Heart left ventricle (tissue), 16 donors: ENCODE data around the gene ASTN2. TPM values are rescaled to one million over a fixed set of nuclear protein-coding genes. Genes with fewer than 3 reads are reported as not detected.

ENCODE experiments used
- ATAC-seq, 4 donors: fragments of 200-7000 bp; cut with Tn5 transposase; one replicate each; pipeline ENCODE4 v1.9.1; 2020 to 2022; ENCODE audit warnings: moderate library complexity in 4 of 4, mild to moderate bottlenecking in 3 of 4, moderate number of reproducible peaks in 1 of 4
- DNase-seq, 5 donors: peaks; one replicate each; pipeline ENCODE4 v3.0.0-alpha.2; 2020
- H3K27ac ChIP-seq, 12 donors: fragments of 200-600 bp; sonication (generic) in 4 of 12; one replicate each; pipeline versions ENCODE4 v1.5.0 to v1.8.0; 2016 to 2022; ENCODE audit warnings: mild to moderate bottlenecking in 2 of 12
- H3K27me3 ChIP-seq, 9 donors: fragments of 200-600 bp; sonication (generic) in 2 of 9; one replicate each; pipeline versions ENCODE4 v1.5.1 to v1.8.0; 2016 to 2022; ENCODE audit warnings: mild to moderate bottlenecking in 3 of 9
- H3K36me3 ChIP-seq, 9 donors: fragments of 200-600 bp; sonication (generic) in 2 of 9; one replicate each; pipeline versions ENCODE4 v1.5.0 to v1.8.0; 2018 to 2022; ENCODE audit warnings: mild to moderate bottlenecking in 2 of 9
- H3K4me1 ChIP-seq, 12 donors: fragments of 200-600 bp; sonication (generic) in 4 of 12; one replicate each; pipeline versions ENCODE4 v1.5.0 to v1.8.0; 2016 to 2022; ENCODE audit warnings: mild to moderate bottlenecking in 3 of 12
- H3K4me3 ChIP-seq, 12 donors: fragments of 200-600 bp; sonication (generic) in 4 of 12; one replicate each; pipeline versions ENCODE4 v1.5.0 to v1.8.0; 2017 to 2022; ENCODE audit warnings: mild to moderate bottlenecking in 9 of 12, moderate library complexity in 4 of 12
- H3K9me3 ChIP-seq, 12 donors: fragments of 200-600 bp; sonication (generic) in 4 of 12; one replicate each; pipeline versions ENCODE4 v1.5.0 to v1.8.0; 2016 to 2022; ENCODE audit warnings: mild to moderate bottlenecking in 1 of 12
- CTCF ChIP-seq, 12 donors: fragments of 200-600 bp; sonication (generic) in 4 of 12; IDR thresholded peaks; one replicate each; pipeline versions ENCODE4 v1.5.0 to v1.8.0; 2018 to 2022; ENCODE audit warnings: antibody characterized with exemption in 12 of 12, mild to moderate bottlenecking in 5 of 12
- POLR2A ChIP-seq, 2 donors: fragments of 450-650 bp; IDR thresholded peaks; one replicate each; pipeline ENCODE4 v1.6.1; 2017; ENCODE audit warnings: antibody characterized with exemption in 2 of 2, mild to moderate bottlenecking in 2 of 2, moderate library complexity in 2 of 2
- WGBS, 4 donors: extraction: QIAGEN DNeasy Blood & Tissue Kit in 2 of 4; methylation state at CpG; one replicate each; pipeline versions ENCODE4 v1.1.5 to v1.1.7; 2013 to 2018; 5-methylcytosine and 5-hydroxymethylcytosine counted together
- intact Hi-C, 10 donors: fragments of 100-400 bp; cut with DNase I; formaldehyde crosslinking; loops; one replicate each; pipeline versions ENCODE4 v1.11.1 to v1.14.2; 2022
- polyA plus RNA-seq, 2 donors: library from polyadenylated mRNA; stranded (reverse); fragments of 200-250 nt; gene quantifications; one replicate each; pipeline ENCODE4 v1.2.3, GENCODE V29; 2013
- total RNA-seq, 9 donors: library from RNA; depleted of rRNA in 2 of 9; stranded (reverse); fragments of >200 nt in 2 of 9; fragmentation: NEBNext Ultra II Directional in 3 of 9; extraction: Animal tissue kit (Norgen Biotek cat#: 25700) in 3 of 9; gene quantifications; one replicate each; pipeline versions ENCODE4 v1.1.0 to v1.2.4, GENCODE V29; 2016 to 2023
- donor health status: ischemic (EF 13 %, LVEDD 7.1; RV severe dilation, severe dysfunction).
- donor health status: healthy with polysubstance abuse.
- donor health status: DM: no; HTN: yes; CAD: no.
- donor health status: DM: no; HTN: no; CAD: no.
- donor health status: ischemic (EF 25% LVEDD 6.9; RV normal size, moderate dysfunction).
- donor health status: ischemic (EF 25% LVEDD 5.7; RV mildly dilated, moderate dysfunction).
- donor health status: healthy.
- donor health status: DM: yes; HTN: yes; CAD: no.
- donor health status: ischemic (EF 35%, LVEDD 5.7; RV mildly dilated, moderate dysfunction).
- donor health status: nonischemic (EF 11% LVEDD 7.7; RV severe dilation, severe dysfunction).
- donor health status: DM: yes; HTN: yes; CAD: no.
- donor health status: PGD.
- donor health status: ischemic (EF 29% LVEDD 5.4; RV normal size, mild dysfunction).
- donor health status: nonischemic (EF 23%, LVEDD 6.1; RV moderate dilation, normal function).

Gene ASTN2
- total and polyA plus RNA-seq, 11 donors, result 2.5 to 6.0 (median 3.5) TPM

DNA sequence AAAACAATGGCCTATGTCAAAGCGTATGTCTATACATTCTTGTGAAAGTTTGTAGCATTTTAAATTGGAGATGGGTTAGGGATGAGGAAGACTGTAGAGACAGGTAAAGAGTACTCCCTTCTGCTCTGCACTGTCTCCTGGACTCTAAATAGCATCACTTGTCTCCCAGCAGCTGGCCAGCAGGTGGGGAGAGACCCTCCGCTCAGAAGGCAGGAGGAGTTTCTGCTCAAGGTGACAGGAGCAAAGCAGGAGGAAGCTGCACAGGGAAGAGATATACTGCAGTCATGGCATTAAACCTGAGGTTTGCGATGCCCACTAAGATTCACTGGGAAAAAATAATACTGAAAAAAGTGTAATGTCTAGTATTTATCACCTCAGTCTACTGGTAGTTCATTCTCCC lies 10.7 kb upstream of the ASTN2 start:
- intact Hi-C loops, result no loop called here
- WGBS, 4 donors, result 66 to 76% (median 73%) methylated on average over 3 of the region's 3 CpGs
- no peak for DNase-seq

DNA sequence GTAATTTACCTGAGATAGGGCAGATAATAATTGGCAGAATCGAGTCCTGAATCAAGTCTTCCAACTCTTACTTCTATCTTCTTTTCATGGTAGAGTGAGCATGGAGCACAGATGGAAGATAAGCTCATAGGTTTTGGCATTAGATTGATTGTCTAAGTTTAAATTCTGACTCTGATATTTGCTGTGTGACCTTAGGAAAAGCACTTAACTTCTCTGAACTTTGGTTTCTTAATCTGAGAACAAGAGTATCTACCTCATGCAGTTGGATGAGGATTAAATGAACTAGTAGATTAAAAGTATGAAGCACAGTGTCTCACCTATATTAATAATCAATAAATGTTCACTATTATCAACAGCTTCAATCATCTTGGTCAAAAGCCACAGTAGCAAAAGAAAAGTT lies 9.4 kb upstream of the ASTN2 start:
- Histone ChIP-seq H3K4me1 (no peaks in the 10 kb centered on the region), H3K27ac (no peak overlapping the region), H3K4me3 (no peak overlapping the region), H3K9me3 (no peaks in the 10 kb centered on the region), H3K27me3 (peaks cover 0 to 52% (median 18%) of the 10 kb centered on the region in 9 donors), H3K36me3 (no peaks in the 10 kb centered on the region)
- no peak for ATAC-seq
- 64 to 79% (median 76%) methylated on average over 1 of the region's 1 CpG for WGBS, 4 donors
- intact Hi-C loops, result no loop called here
- TF ChIP-seq CTCF (IDR thresholded peaks at IDR 0.05) (no peak), POLR2A (IDR thresholded peaks at IDR 0.05) (no peak)
- DNase-seq, result no peak

More for the DNA sequence above, 10.7 kb upstream of the ASTN2 start:
- no peak for TF ChIP-seq CTCF (IDR thresholded peaks at IDR 0.05)
- TF ChIP-seq POLR2A (IDR thresholded peaks at IDR 0.05), result no peak
- Histone ChIP-seq H3K9me3 (no peaks in the 10 kb centered on the region), H3K27me3 (peaks cover 0 to 43% (median 13%) of the 10 kb centered on the region in 9 donors), H3K27ac (no peak overlapping the region), H3K36me3 (no peaks in the 10 kb centered on the region), H3K4me3 (no peak overlapping the region), H3K4me1 (no peaks in the 10 kb centered on the region)
- ATAC-seq, result no peak

GRCh38 chr9:117418111-117418510 lies 3.3 kb upstream of the ASTN2 start:
- Histone ChIP-seq H3K9me3 (no peaks in the 10 kb centered on the region), H3K4me3 (no peak overlapping the region), H3K36me3 (no peaks in the 10 kb centered on the region), H3K4me1 (peaks cover 0 to 24% (median 3%) of the 10 kb centered on the region in 12 donors), H3K27ac (no peak overlapping the region), H3K27me3 (peaks cover 15 to 77% (median 36%) of the 10 kb centered on the region in 9 donors)
- TF ChIP-seq CTCF (IDR thresholded peaks at IDR 0.05) (no peak), POLR2A (IDR thresholded peaks at IDR 0.05) (no peak)
- intact Hi-C loops, result loop anchor here in 4 of 10 donors (10.0 kb wide), 3 partner anchors 173 to 263 kb away; no protein-coding TSS in a partner anchor
- DNase-seq (no peak), ATAC-seq (no peak)
- WGBS, 4 donors, result 71 to 89% (median 82%) methylated on average over 1 of the region's 1 CpG

GRCh38 chr9:117416856-117417255 lies 2.0 kb upstream of the ASTN2 start:
- intact Hi-C loops, result loop anchor here in 4 of 10 donors (10.0 kb wide), 3 partner anchors 172 to 262 kb away; no protein-coding TSS in a partner anchor
- ATAC-seq (no peak), DNase-seq (no peak)
- H3K36me3 ChIP-seq, result no peaks in the 10 kb centered on the region
- no peak overlapping the region for H3K27ac ChIP-seq
- H3K9me3 ChIP-seq, result no peaks in the 10 kb centered on the region
- H3K4me1 ChIP-seq, result peaks cover 0 to 28% (median 5%) of the 10 kb centered on the region in 12 donors
- WGBS, 4 donors, result 82 to 92% (median 89%) methylated on average over 2 of the region's 2 CpGs
- peaks cover 23 to 79% (median 47%) of the 10 kb centered on the region in 9 donors for H3K27me3 ChIP-seq
- no peak for TF ChIP-seq POLR2A (IDR thresholded peaks at IDR 0.05)
- TF ChIP-seq CTCF (IDR thresholded peaks at IDR 0.05), result no peak
- H3K4me3 ChIP-seq, result no peak overlapping the region
